ENCODE measurements around the gene DOCK6.
A peak's percentile ranks its signal among the peaks of the same experiment; 100 is the strongest.

DOCK6 gene

GRCh38 chr19:11191273-11191755, 71.0 kb downstream of the DOCK6 start:
- Histone ChIP-seq H3K36me3 (ENCODE audit: control insufficient read depth in 2 of 2, insufficient read depth in 1 of 2, low read length in 2 of 2) (peaks cover 3 to 50% of the 10 kb centered on the region in 2 experiments; a peak in 2 of 3 replicates), H3K27ac (ENCODE audit: extremely low read depth, low read depth, low read length) (no peak overlapping the region), H3K4me1 (ENCODE audit: control insufficient read depth, insufficient read depth, low read length) (peaks cover 5% of the 10 kb centered on the region), H3K9me3 (ENCODE audit: control insufficient read depth, insufficient read depth, low read depth, low read length) (no peaks in the 10 kb centered on the region), H3K4me3 (ENCODE audit: low read depth, low read length) (no peak overlapping the region)
- ChIA-PET POLR2A (interaction anchor here (1.1 kb wide), 1 partner anchor 52 kb away, joined by 4 read pairs; no protein-coding TSS in a partner anchor), CTCF (interaction anchor here (0.6 to 1.2 kb wide), 3 partner anchors 13 to 155 kb away, joined by 3 to 4 read pairs (median 4); no protein-coding TSS in a partner anchor)
- TF ChIP-seq ZNF157 (tag by site-specific recombination; IDR thresholded peaks at IDR 0.05) (no peak), PRDM1 (tag by site-specific recombination; IDR thresholded peaks at IDR 0.05) (peak; percentile 87), PATZ1 (tag by site-specific recombination; IDR thresholded peaks at IDR 0.05) (0 out of 2 replicates have a peak, but pooled peaks have one; percentile 21), ZNF391 (tag by site-specific recombination; IDR thresholded peaks at IDR 0.05; ENCODE audit: borderline replicate concordance, low read depth) (no peak), SP2 (tag by site-specific recombination; IDR thresholded peaks at IDR 0.05) (peak; percentile 39), ZNF155 (tag by site-specific recombination; IDR thresholded peaks at IDR 0.05) (no peak), KLF17 (tag by site-specific recombination; IDR thresholded peaks at IDR 0.05) (peak; percentile 79), ZBTB48 (tag by site-specific recombination; IDR thresholded peaks at IDR 0.05) (no peak), ZNF621 (tag by site-specific recombination; IDR thresholded peaks at IDR 0.05) (no peak), KLF1 (tag by site-specific recombination; IDR thresholded peaks at IDR 0.05) (peak; percentile 58; the same call in 1 of the 2 replicates)

- Histone ChIP-seq H3K36me3 (ENCODE audit: control insufficient read depth in 2 of 2, insufficient read depth in 1 of 2, low read length in 2 of 2) (peaks cover 3 to 52% of the 10 kb centered on the region in 2 experiments; a peak in 2 of 3 replicates), H3K27ac (ENCODE audit: extremely low read depth, low read depth, low read length) (no peak overlapping the region), H3K9me3 (ENCODE audit: control insufficient read depth, insufficient read depth, low read depth, low read length) (no peaks in the 10 kb centered on the region), H3K4me1 (ENCODE audit: control insufficient read depth, insufficient read depth, low read length) (peaks cover 5% of the 10 kb centered on the region), H3K4me3 (ENCODE audit: low read depth, low read length) (no peak overlapping the region)
- POLR2A ChIA-PET = no interaction called here
- TF ChIP-seq ZBTB7A (tag by site-specific recombination; IDR thresholded peaks at IDR 0.05; ENCODE audit: low read depth) = no peak
- no peak for TF ChIP-seq ZNF148 (tag by site-specific recombination; IDR thresholded peaks at IDR 0.05; ENCODE audit: borderline replicate concordance)
- CTCF ChIA-PET = interaction anchor here (0.7 to 1.2 kb wide), 2 partner anchors 13 to 14 kb away, joined by 3 read pairs; no protein-coding TSS in a partner anchor
Measured at GRCh38 chr19:11190501-11190900, 71.8 kb downstream of the DOCK6 start.

- CTCF ChIA-PET = interaction anchor here (0.5 kb wide), 1 partner anchor 55 kb away, joined by 4 read pairs; no protein-coding TSS in a partner anchor
- Histone ChIP-seq H3K27ac (ENCODE audit: extremely low read depth, low read depth, low read length) (no peak overlapping the region), H3K4me3 (ENCODE audit: low read depth, low read length) (no peak overlapping the region), H3K4me1 (ENCODE audit: control insufficient read depth, insufficient read depth, low read length) (peaks cover 5% of the 10 kb centered on the region), H3K36me3 (ENCODE audit: control insufficient read depth in 2 of 2, insufficient read depth in 1 of 2, low read length in 2 of 2) (peaks cover 3 to 43% of the 10 kb centered on the region in 2 experiments; a peak in 2 of 3 replicates), H3K9me3 (ENCODE audit: control insufficient read depth, insufficient read depth, low read depth, low read length) (no peaks in the 10 kb centered on the region)
- POLR2A ChIA-PET = interaction anchor here (0.7 to 1.0 kb wide), 2 partner anchors 10 to 120 kb away, joined by 3 read pairs; partner anchors contain the start of gene KANK2
- TF ChIP-seq CTCF (tag by site-specific recombination; IDR thresholded peaks at IDR 0.05) = no peak
- TF ChIP-seq TRIM28 (IDR thresholded peaks at IDR 0.05; ENCODE audit: borderline replicate concordance, low read length) = no peak
- no peak for TF ChIP-seq ZNF449 (tag by site-specific recombination; IDR thresholded peaks at IDR 0.05)
- no peak for TF ChIP-seq BCL11B (tag by site-specific recombination; IDR thresholded peaks at IDR 0.05; ENCODE audit: low read depth)
- TF ChIP-seq EGR2 (tag by site-specific recombination; IDR thresholded peaks at IDR 0.05; ENCODE audit: low read depth) = no peak
- no peak for TF ChIP-seq ZNF555 (tag by site-specific recombination; conservative IDR thresholded peaks at IDR 0.05)
Measured at GRCh38 chr19:11187441-11187840, 74.9 kb downstream of the DOCK6 start.
